ENCODE measurements around the gene MAN1A1. TPM values are rescaled to one million over a fixed set of nuclear protein-coding genes. Genes with fewer than 3 reads are reported as not detected.

MAN1A1 gene
- total and polyA plus RNA-seq, 2 of the 8 experiments (the other 6 are each of a cell fraction or from before 2014, with no cell fraction given) = 1.8 to 5.4 TPM

- TF ChIP-seq CHD7 (IDR thresholded peaks at IDR 0.05; ENCODE audit: insufficient replicate concordance, low read length) (no peak), TEAD4 (IDR thresholded peaks at IDR 0.05; ENCODE audit: low read depth, low read length) (no peak), TAF7 (optimal IDR thresholded peaks at IDR 0.05; ENCODE audit: borderline replicate concordance, low read depth, low read length) (no peak), EZH2 (IDR thresholded peaks at IDR 0.05; ENCODE audit: low read depth, low read length, severe bottlenecking) (no peak), SIX5 (IDR thresholded peaks at IDR 0.05; ENCODE audit: low read depth, low read length) (no peak), POLR2AphosphoS5 (IDR thresholded peaks at IDR 0.05; ENCODE audit: low read depth, low read length) (no peak), HDAC6 (IDR thresholded peaks at IDR 0.05; ENCODE audit: low read depth, low read length) (no peak), CHD2 (IDR thresholded peaks at IDR 0.05; ENCODE audit: low read length) (no peak), EGR1 (IDR thresholded peaks at IDR 0.05; ENCODE audit: borderline replicate concordance, low read depth, low read length) (no peak), ATF3 (IDR thresholded peaks at IDR 0.05; ENCODE audit: insufficient read depth, low read depth, low read length) (no peak), MAX (IDR thresholded peaks at IDR 0.05) (no peak), BACH1 (IDR thresholded peaks at IDR 0.05; ENCODE audit: low read length) (no peak)
These were observed 5.6 kb upstream of the MAN1A1 start (continued) for GRCh38 chr6:119355157-119355556.
